HepG2 (cell line): ENCODE data around the gene ZBTB18. TPM values are rescaled to one million over a fixed set of nuclear protein-coding genes. Genes with fewer than 3 reads are reported as not detected.

ENCODE experiments used
- ATF2 ChIP-seq: sonication (generic); formaldehyde crosslinking; IDR thresholded peaks from 2 replicates; pipeline ENCODE4 v1.4.0; 2020; ENCODE audit warnings: missing genetic modification reagents
- BCL6 ChIP-seq: IDR thresholded peaks from 2 replicates; pipeline ENCODE4 v1.6.1; 2016; ENCODE audit warnings: missing genetic modification reagents, missing compliant biosample characterization
- CREM ChIP-seq, 2 experiments: sonication (generic) in 1 of 2; formaldehyde crosslinking in 1 of 2; IDR thresholded peaks; 2 replicates each; pipeline versions ENCODE4 v1.4.0 to v1.6.1; 2016 to 2020; ENCODE audit warnings: antibody characterized with exemption in 1 of 2, mild to moderate bottlenecking in 1 of 2, missing genetic modification reagents in 1 of 2
- DMTF1 ChIP-seq: sonication (generic); formaldehyde crosslinking; IDR thresholded peaks from 2 replicates; pipeline ENCODE4 v1.4.0; 2020; ENCODE audit warnings: mild to moderate bottlenecking, missing genetic modification reagents
- HINFP ChIP-seq: sonication (generic); formaldehyde crosslinking; IDR thresholded peaks from 2 replicates; pipeline ENCODE4 v1.4.0; 2020; ENCODE audit warnings: low read depth, mild to moderate bottlenecking, missing genetic modification reagents
- PRDM15 ChIP-seq: sonication (generic); formaldehyde crosslinking; IDR thresholded peaks from 2 replicates; pipeline ENCODE4 v1.4.0; 2020; ENCODE audit warnings: missing genetic modification reagents
- TBX2 ChIP-seq: sonication (generic); formaldehyde crosslinking; IDR thresholded peaks from 2 replicates; pipeline ENCODE4 v1.5.0; 2020; ENCODE audit warnings: missing genetic modification reagents, mild to moderate bottlenecking, borderline replicate concordance
- TCF12 ChIP-seq, 2 experiments: fragments of 450-650 bp in 1 of 2; sonication (generic) in 1 of 2; formaldehyde crosslinking in 1 of 2; IDR thresholded peaks; 2 replicates each; pipeline versions ENCODE4 v1.6.1 to v1.8.0; 2017 to 2022; ENCODE audit warnings: antibody characterized with exemption in 1 of 2, mild to moderate bottlenecking in 1 of 2, missing genetic modification reagents in 1 of 2, moderate library complexity in 1 of 2
- ZBTB20 ChIP-seq: sonication (generic); formaldehyde crosslinking; IDR thresholded peaks from 2 replicates; pipeline ENCODE4 v1.8.1; 2023; ENCODE audit warnings: missing genetic modification reagents, low read depth, mild to moderate bottlenecking, borderline replicate concordance
- ZFX ChIP-seq: sonication (generic); formaldehyde crosslinking; IDR thresholded peaks from 2 replicates; pipeline ENCODE4 v1.4.0; 2020; ENCODE audit warnings: mild to moderate bottlenecking, low read depth, missing genetic modification reagents, moderate library complexity
- ZMAT5 ChIP-seq: sonication (generic); formaldehyde crosslinking; IDR thresholded peaks from 2 replicates; pipeline ENCODE4 v1.5.0; 2020; ENCODE audit warnings: mild to moderate bottlenecking, low read depth, missing genetic modification reagents, borderline replicate concordance
- ZSCAN29 ChIP-seq: sonication (generic); formaldehyde crosslinking; conservative IDR thresholded peaks from 2 replicates; pipeline ENCODE4 v1.4.0; 2020; ENCODE audit warnings: mild to moderate bottlenecking, missing genetic modification reagents
- polyA plus RNA-seq, 8 experiments: library from polyadenylated mRNA; depleted of rRNA in 3 of 8; stranded (reverse) in 7 of 8; unstranded in 1 of 8; fragments of >200 nt; fragmentation: Illumina TruSeq in 4 of 8; extraction: Trizol in 4 of 8; gene quantifications; 2 replicates each; pipeline versions ENCODE4 v1.2.1 to v1.2.3, GENCODE V29; 2011 to 2016; ENCODE audit warnings: low read depth in 4 of 8, missing spikeins in 1 of 8, mixed read lengths in 1 of 8; ENCODE audit not compliant: insufficient read depth in 1 of 8
- total RNA-seq, 5 experiments: library from RNA; depleted of rRNA; stranded (reverse); fragments of >200 nt; fragmentation: Illumina TruSeq; extraction: Trizol; gene quantifications; 2 replicates each; pipeline ENCODE4 v1.2.3, GENCODE V29; 2016; ENCODE audit warnings: low read depth in 1 of 5

The ZBTB18 gene
- total and polyA plus RNA-seq, 2 of the 13 experiments (the other 11 are each of a cell fraction or from before 2014, with no cell fraction given), result 3.1 to 4.3 TPM

- TF ChIP-seq PRDM15 (CRISPR knock-in tag) (no peak), ZBTB20 (CRISPR knock-in tag) (no peak), BCL6 (CRISPR knock-in tag) (peak; percentile 45; the same call in 1 of the 2 replicates), ZMAT5 (CRISPR knock-in tag) (no peak), DMTF1 (CRISPR knock-in tag) (no peak), TCF12 (IDR thresholded peaks at IDR 0.05) (no peak), TCF12 (CRISPR knock-in tag; IDR thresholded peaks at IDR 0.05) (peak; percentile 68; the same call in 1 of the 2 replicates), ATF2 (peak; percentile 53; the same call in 1 of the 2 replicates), TBX2 (CRISPR knock-in tag) (peak; percentile 69), HINFP (CRISPR knock-in tag) (no peak), ZFX (CRISPR knock-in tag) (peak; percentile 82), ZSCAN29 (CRISPR knock-in tag) (no peak), CREM (IDR thresholded peaks at IDR 0.05) (0 out of 2 replicates have a peak, but pooled peaks have one; percentile 6), CREM (CRISPR knock-in tag; IDR thresholded peaks at IDR 0.05) (no peak)
Observed at GRCh38 chr1:244047621-244048255, 3.3 kb upstream of the ZBTB18 start (continued).
